ENCODE data around the gene UGCG. TPM values are rescaled to one million over a fixed set of nuclear protein-coding genes. Genes with fewer than 3 reads are reported as not detected.

Gene UGCG
- total and polyA plus RNA-seq, 10 of the 15 experiments (the other 5 are each of a cell fraction or from before 2014, with no cell fraction given) = 21.7 to 96.6 (median 48.9) TPM

DNA sequence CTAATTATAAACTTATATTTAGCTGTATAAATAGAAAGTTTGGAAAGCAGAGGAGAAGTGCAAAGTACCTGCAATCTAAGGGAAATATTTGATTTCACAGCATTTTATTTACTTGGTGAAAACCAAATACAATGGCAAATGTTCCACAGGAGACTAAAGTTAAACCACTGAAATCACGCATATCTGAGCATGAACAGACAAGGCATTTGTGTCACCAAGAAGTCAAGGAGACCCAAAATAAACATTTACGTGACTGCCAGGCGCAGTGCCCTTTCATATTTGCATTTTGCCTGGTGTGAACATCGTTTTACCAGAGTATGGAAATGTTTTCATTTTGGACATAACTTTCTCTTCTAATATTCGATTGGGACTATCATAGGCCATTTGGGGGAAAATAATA is 20.6 kb downstream of the UGCG start (continued):
- TF ChIP-seq CTCF (IDR thresholded peaks at IDR 0.05 in 2 of 3, conservative IDR thresholded peaks at IDR 0.05 in 1 of 3; ENCODE audit: control insufficient read depth in 2 of 3, extremely low read depth in 1 of 3, insufficient read depth in 1 of 3, low read depth in 3 of 3, low read length in 3 of 3) (no peak), ZNF384 (IDR thresholded peaks at IDR 0.05; ENCODE audit: borderline replicate concordance, low read depth, low read length) (no peak)
- TF ChIP-seq, protein P1, sequence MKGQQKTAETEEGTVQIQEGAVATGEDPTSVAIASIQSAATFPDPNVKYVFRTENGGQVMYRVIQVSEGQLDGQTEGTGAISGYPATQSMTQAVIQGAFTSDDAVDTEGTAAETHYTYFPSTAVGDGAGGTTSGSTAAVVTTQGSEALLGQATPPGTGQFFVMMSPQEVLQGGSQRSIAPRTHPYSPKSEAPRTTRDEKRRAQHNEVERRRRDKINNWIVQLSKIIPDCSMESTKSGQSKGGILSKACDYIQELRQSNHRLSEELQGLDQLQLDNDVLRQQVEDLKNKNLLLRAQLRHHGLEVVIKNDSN (IDR thresholded peaks at IDR 0.05; ENCODE audit: borderline replicate concordance, extremely low read length, insufficient read depth, low read depth, low read length) = no peak

DNA sequence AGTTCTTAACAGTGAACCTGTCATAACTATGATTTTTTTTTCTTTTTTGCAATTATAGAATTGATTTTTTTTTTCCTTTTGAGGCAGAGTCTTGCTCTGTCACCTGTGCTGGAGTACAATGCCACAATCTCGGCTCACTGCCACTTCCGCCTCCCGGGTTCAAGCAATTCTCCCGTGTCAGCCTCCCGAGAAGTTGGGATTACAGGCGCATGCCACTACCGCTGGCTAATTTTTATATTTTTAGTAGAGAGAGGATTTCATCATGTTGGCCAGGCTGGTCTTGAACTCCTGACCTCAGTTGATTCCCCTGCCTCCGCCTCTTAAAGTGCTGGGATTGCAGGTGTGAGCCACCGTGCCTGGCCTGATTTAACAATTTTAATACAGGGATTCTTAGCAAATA is 21.4 kb downstream of the UGCG start:
- SMC1A ChIA-PET (ENCODE audit: uncharacterized antibody, unreplicated experiment) = interaction anchor here (2.3 to 2.6 kb wide), 2 partner anchors 10 to 157 kb away, joined by 8 to 17 read pairs; no protein-coding TSS in a partner anchor
- POLR2A ChIA-PET = interaction anchor here (2.8 kb wide), 1 partner anchor 16 kb away, joined by 9 read pairs; no protein-coding TSS in a partner anchor
- peaks cover 35% of the 10 kb centered on the region for H3K4me1 ChIP-seq (ENCODE audit: control insufficient read depth, insufficient read depth, low read length)
- RAD21 ChIA-PET (ENCODE audit: unreplicated experiment) = interaction anchor here (1.5 kb wide), 2 partner anchors 24 to 157 kb away, joined by 3 to 5 read pairs; no protein-coding TSS in a partner anchor
- DNase-seq (ENCODE audit: low read depth, low spot score) = no peak
- no peak overlapping the region for H3K27ac ChIP-seq (ENCODE audit: control insufficient read depth, insufficient read depth)
- no peak for FAIRE-seq
- no peaks in the 10 kb centered on the region for H3K27me3 ChIP-seq (replicated peaks in 1 of 2; ENCODE audit: control insufficient read depth in 2 of 2, insufficient read depth in 2 of 2, low read length in 1 of 2)
- no peak overlapping the region for H3K9ac ChIP-seq (ENCODE audit: control insufficient read depth, insufficient read depth, low read length)
- no peaks in the 10 kb centered on the region for H3K9me3 ChIP-seq (replicated peaks; ENCODE audit: control insufficient read depth, insufficient read depth, low read length)
- H2AFZ ChIP-seq (ENCODE audit: control insufficient read depth, low read depth, low read length) = no peak overlapping the region
- CTCF ChIA-PET = interaction anchor here (1.3 to 1.4 kb wide), 2 partner anchors 14 to 20 kb away, joined by 3 to 4 read pairs; no protein-coding TSS in a partner anchor
- H3K79me2 ChIP-seq (ENCODE audit: control insufficient read depth, insufficient read depth, low read length) = peaks cover 88% of the 10 kb centered on the region
- H3K4me3 ChIP-seq = no peak overlapping the region
- no peak for ATAC-seq
- H4K20me1 ChIP-seq (ENCODE audit: control insufficient read depth, insufficient read depth) = no peaks in the 10 kb centered on the region
- in situ Hi-C loops (cut with MboI) = no loop called here
- H3K36me3 ChIP-seq (ENCODE audit: control insufficient read depth in 2 of 2, insufficient read depth in 2 of 2, low read length in 1 of 2) = peaks cover 2 to 26% of the 10 kb centered on the region in 2 experiments
- WGBS (ENCODE audit: insufficient coverage, insufficient replicate concordance, low lambda C conversion rate, missing lambda C conversion rate) = 96% methylated on average over 9 of the region's 9 CpGs
- intact Hi-C loops (cut with micrococcal nuclease; ENCODE audit: unreplicated experiment) = no loop called here
- no TSS peak for BruUV-seq (replicated peaks)
- H3K4me2 ChIP-seq (ENCODE audit: control insufficient read depth, insufficient read depth) = no peak overlapping the region
- TF ChIP-seq FOXK2 (IDR thresholded peaks at IDR 0.05) (no peak), ZNF592 (IDR thresholded peaks at IDR 0.05) (no peak), MYC (IDR thresholded peaks at IDR 0.05; ENCODE audit: insufficient read depth, insufficient read length, insufficient replicate concordance, low read length, severe bottlenecking) (no peak), CTCF (IDR thresholded peaks at IDR 0.05 in 2 of 3, conservative IDR thresholded peaks at IDR 0.05 in 1 of 3; ENCODE audit: control insufficient read depth in 2 of 3, extremely low read depth in 1 of 3, insufficient read depth in 1 of 3, low read depth in 3 of 3, low read length in 3 of 3) (no peak), ASH2L (IDR thresholded peaks at IDR 0.05; ENCODE audit: borderline replicate concordance, low read depth) (no peak), STAT1 (conservative IDR thresholded peaks at IDR 0.05) (no peak)
- TF ChIP-seq, protein P2, sequence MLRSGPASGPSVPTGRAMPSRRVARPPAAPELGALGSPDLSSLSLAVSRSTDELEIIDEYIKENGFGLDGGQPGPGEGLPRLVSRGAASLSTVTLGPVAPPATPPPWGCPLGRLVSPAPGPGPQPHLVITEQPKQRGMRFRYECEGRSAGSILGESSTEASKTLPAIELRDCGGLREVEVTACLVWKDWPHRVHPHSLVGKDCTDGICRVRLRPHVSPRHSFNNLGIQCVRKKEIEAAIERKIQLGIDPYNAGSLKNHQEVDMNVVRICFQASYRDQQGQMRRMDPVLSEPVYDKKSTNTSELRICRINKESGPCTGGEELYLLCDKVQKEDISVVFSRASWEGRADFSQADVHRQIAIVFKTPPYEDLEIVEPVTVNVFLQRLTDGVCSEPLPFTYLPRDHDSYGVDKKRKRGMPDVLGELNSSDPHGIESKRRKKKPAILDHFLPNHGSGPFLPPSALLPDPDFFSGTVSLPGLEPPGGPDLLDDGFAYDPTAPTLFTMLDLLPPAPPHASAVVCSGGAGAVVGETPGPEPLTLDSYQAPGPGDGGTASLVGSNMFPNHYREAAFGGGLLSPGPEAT (IDR thresholded peaks at IDR 0.05; ENCODE audit: low read depth) = no peak

Measured in GM12878 (cell line).